LNCAP (cell line): ENCODE results near the gene ARMC5.

Experiments used
- TF ChIP-seq, protein P1 (sequence below): fragments of 450-650 bp; IDR thresholded peaks from 2 replicates; pipeline ENCODE4 v1.5.1; 2017; ENCODE audit warnings: mild to moderate bottlenecking

The ARMC5 gene

DNA sequence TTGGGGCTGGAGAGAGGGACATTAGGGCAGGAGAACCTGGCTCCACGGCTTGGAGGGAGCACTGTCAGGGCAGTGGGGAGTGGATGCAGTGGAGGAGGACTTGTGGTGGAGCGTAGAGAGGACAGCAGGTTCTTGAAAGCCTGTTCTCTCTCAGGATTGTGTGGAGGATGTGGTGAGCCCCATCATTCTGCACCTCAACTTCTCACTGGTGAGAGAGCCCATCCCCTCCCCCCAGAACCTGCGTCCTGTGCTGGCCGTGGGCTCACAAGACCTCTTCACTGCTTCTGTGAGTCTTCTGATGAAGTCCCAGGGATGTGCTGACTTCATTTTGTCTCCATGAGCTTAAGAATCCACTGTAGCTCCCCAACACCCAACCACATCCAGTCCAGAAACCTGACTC lies 44.6 kb upstream of the ARMC5 start:
- TF ChIP-seq, protein P1, sequence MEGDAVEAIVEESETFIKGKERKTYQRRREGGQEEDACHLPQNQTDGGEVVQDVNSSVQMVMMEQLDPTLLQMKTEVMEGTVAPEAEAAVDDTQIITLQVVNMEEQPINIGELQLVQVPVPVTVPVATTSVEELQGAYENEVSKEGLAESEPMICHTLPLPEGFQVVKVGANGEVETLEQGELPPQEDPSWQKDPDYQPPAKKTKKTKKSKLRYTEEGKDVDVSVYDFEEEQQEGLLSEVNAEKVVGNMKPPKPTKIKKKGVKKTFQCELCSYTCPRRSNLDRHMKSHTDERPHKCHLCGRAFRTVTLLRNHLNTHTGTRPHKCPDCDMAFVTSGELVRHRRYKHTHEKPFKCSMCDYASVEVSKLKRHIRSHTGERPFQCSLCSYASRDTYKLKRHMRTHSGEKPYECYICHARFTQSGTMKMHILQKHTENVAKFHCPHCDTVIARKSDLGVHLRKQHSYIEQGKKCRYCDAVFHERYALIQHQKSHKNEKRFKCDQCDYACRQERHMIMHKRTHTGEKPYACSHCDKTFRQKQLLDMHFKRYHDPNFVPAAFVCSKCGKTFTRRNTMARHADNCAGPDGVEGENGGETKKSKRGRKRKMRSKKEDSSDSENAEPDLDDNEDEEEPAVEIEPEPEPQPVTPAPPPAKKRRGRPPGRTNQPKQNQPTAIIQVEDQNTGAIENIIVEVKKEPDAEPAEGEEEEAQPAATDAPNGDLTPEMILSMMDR, result no peak

- TF ChIP-seq, protein P1, result no peak
Observed at GRCh38 chr16:31416371-31416770, 42.9 kb upstream of the ARMC5 start.

DNA sequence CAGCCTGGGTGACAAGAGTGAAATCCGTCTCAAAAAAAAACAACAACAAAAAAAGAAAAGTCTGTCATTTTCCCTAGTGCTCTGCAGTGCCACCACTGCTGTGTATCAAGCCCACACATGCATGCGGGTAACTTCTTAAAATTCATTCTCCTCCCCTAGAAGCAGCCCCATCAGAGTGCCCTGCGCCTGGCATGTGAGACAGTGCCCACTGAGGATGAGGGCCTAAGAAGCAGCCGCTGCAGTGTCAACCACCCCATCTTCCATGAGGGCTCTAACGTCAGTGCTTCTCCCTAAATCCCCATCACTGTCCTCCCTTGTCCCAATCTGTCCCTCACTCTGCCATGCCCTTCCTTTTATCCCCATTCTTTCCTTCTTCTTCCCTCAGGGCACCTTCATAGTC lies 41.4 kb upstream of the ARMC5 start:
- TF ChIP-seq, protein P1, result no peak

DNA sequence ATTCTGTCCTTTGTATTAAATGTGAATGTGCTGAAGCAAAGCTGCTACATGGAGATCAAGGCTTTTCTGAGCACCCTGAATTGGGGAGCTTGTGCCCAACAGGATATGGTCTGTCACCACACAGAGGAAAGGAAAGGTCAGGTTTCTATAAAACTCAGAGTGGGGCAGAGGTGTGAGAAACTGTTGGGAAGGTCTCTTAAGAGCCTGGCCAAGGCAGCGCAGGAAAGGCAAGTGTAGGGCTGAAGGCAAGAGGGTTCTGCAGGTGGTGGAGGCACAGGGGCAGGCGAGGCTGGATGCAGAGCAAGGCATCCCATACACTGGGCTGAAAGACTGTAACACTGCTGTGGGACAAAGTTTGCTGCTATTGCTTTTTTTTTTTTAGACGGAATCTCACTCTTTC lies 39.3 kb upstream of the ARMC5 start:
- TF ChIP-seq, protein P1, result no peak

GRCh38 chr16:31421587-31421986 lies 37.7 kb upstream of the ARMC5 start:
- TF ChIP-seq, protein P1, result no peak

- TF ChIP-seq, protein P1, result no peak
Observed at GRCh38 chr16:31423241-31423640, 36.1 kb upstream of the ARMC5 start.

DNA sequence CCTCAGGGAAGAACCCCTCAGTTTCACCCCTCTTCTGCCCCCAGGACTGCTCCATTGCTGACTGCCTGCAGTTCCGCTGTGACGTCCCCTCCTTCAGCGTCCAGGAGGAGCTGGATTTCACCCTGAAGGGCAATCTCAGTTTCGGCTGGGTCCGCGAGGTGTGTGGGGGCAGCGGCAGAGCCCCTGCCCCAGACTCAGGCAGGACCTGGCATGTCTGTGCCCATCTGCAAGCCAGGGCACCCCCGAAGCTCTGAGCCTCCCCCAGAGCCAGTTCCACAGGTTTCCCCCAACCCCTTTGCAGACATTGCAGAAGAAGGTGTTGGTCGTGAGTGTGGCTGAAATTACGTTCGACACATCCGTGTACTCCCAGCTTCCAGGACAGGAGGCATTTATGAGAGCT lies 35.5 kb upstream of the ARMC5 start:
- TF ChIP-seq, protein P1, result no peak
